Raji (cell line): ENCODE data around the gene SCART1.

Experiments used
- POLR2A ChIP-seq: IDR thresholded peaks from 2 replicates; pipeline ENCODE4 v1.6.1; 2011; ENCODE audit warnings: low read depth, low read length, control low read depth; ENCODE audit not compliant: insufficient read depth

The SCART1 gene

GRCh38 chr10:133445751-133446708 lies 7.7 kb upstream of the SCART1 start:
- no peak for TF ChIP-seq POLR2A

DNA sequence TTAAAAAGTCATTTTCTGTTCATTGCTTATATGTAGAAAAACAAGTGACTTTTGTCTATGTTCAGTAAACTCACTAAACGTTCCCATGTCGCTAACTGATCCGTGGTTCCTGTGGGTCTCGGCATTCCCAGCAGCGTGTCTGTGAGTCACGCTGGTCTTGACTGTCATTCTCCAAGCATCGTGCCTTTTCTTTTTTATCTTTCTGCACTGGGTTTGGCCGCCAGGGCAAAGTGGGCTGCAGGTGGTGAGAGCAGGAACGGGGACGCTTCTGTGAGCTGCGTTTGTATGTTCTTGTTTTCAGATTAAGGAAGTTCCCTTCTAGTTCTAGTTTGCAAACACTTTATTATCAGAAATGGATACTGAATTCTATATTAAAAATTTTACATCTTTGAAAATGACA lies 6.8 kb upstream of the SCART1 start:
- TF ChIP-seq POLR2A, result no peak

GRCh38 chr10:133448120-133448519 lies 5.6 kb upstream of the SCART1 start:
- no peak for TF ChIP-seq POLR2A

GRCh38 chr10:133451346-133451745 lies 2.4 kb upstream of the SCART1 start:
- no peak for TF ChIP-seq POLR2A

GRCh38 chr10:133452453-133452852 lies 1.3 kb upstream of the SCART1 start:
- no peak for TF ChIP-seq POLR2A

DNA sequence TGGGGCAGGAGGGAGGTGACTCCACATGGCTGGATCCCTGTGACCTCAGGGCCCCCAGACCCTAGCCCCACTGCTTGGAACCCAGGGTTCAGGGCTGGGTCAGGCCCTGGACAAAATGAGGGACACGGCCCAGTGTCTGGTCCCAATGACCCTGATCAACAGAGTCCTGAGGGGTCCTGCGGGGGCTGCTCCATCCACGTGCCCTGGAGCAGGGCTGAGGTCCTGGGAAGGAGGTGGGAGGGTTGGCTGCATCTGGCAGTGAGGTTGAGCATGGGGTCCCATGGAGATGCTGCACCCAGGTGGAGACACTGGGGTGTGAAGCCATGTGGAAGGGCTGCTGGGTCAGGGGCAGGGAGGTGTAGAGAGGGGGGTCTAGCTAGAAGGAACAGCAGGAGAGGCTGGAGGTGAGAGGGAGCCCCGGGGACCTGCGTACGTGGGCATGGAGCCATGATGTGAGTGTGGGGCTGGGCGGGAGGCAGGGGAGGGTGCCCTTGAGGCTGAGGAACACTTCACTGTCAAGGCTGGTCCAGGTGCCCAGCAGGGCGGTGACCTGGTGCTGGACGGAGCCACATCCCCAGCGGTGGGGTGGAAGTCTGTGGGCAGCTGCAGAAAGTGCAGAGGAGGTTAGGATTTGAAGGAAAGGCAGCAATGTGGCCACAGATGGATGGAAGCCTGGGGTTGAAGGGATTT lies 604 bp downstream of the SCART1 start:
- TF ChIP-seq POLR2A, result no peak

DNA sequence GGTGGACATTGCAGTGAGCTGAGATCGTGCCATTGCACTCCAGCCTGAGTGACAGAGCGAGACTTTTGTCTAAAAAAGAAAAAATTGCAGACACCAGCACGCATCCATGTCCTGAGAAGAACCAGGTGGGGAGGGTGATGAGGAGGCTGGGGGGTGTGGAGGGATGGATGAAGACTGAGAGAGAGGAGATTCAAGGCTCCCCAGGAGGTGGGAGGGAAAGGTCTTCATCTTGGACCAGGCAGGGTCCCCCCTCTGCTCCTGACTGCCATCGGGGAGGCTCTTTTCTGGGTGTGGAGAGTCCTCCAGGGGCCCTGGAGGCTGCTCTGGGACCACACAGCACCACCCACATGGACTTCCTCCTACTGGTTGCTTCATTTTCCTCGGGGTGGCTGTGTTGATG lies 1.5 kb downstream of the SCART1 start:
- no peak for TF ChIP-seq POLR2A

DNA sequence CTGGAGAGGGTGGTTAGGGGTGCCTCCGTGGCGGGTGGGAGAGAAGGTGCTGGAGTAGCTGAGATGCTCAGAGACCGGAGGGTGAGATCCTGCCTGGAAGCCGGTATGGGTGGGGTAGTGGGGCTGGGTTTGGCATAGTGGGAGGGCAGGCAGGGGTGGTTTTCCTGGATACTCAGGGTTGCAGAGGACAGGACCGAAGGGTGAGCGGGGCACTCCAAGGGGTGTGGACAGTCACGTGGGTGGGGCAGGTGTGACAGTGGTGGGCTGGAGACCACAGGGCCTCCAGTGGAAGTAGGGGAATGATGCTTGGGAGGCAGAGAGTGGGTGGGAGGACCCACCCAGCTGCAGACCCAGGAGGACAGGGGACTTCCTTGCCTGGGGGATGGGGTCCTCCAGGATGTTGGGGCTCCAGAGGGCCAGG lies 1.9 kb downstream of the SCART1 start:
- no peak for TF ChIP-seq POLR2A

DNA sequence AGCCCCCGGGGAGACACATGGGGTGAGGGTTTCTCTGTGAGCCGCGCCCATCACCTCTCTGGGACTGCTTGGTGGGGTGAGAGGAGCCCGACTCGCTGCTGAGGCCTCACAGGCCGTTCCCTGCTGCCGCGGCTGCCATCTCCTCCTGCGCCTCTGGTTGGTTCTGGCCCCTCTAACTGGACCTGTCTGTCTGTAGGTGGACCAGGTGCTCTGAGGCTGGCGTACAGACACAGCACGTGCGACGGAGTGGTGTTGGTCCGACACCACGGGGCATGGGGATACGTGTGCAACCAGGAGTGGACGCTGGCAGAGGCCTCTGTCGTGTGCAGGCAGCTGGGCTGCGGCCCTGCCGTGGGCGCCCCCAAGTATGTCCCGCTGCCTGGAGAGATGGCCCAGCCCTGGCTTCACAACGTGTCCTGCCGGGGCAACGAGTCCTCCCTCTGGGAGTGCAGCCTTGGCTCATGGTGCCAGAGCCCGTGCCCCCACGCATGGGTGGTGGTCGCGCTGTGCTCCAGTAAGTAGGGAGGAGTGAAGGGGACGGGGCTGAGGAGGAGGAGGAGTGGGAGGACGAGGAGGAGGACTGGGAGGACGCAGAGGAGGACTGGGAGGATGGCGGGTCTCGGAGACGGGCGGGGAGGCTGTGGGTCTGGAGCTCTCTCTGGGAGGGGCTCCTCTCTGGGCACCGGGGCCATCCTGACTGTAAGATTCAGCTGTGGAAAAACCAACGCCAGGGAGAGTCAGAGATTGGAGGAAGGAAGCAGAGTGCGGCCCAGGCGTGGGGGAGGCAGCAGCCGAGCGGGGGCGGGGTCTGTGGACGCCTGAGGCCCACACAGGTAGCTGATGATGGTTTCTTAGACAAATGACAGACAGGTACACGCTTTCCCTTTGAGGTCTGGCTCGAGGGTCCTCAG lies 2.6 kb downstream of the SCART1 start:
- TF ChIP-seq POLR2A, result no peak

GRCh38 chr10:133457100-133457841 lies 3.5 kb downstream of the SCART1 start:
- no peak for TF ChIP-seq POLR2A

DNA sequence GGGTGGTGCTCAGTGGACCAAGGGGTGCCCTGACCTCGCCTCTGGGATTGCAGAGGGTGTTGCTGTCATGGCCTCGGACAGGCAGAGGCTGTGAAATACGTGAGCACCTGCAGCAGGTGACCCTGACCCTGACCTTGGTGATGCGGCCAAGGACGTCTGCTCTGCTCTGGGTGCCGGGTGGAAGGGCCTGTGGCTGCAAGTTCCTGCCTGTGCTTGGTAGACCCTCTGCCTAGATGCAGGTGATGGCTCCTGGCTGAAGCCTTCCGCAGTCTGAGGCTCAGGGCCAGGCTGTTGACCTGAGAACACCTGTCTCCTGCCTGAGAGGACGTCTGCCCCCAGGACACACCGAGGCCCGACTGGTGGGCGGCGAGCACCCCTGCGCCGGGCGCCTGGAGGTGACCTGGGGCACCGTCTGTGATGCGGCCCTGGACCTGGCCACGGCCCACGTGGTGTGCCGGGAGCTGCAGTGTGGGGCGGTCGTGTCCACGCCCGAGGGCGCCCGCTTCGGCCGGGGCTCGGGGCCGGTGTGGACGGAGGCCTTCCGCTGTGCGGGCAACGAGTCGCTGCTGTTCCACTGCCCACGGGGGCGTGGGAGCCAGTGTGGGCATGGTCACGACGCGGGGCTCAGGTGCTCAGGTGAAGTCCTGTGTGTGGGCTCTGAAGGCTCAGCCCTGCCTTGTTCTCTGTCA lies 4.4 kb downstream of the SCART1 start:
- TF ChIP-seq POLR2A, result no peak

- no peak for TF ChIP-seq POLR2A
Measured at GRCh38 chr10:133458710-133459453, 5.1 kb downstream of the SCART1 start.
